Esophagus muscularis mucosa (tissue), 4 donors: ENCODE data around the gene RPGRIP1L. TPM values are rescaled to one million over a fixed set of nuclear protein-coding genes. Genes with fewer than 3 reads are reported as not detected.
A peak's percentile ranks its signal among the peaks of the same experiment; 100 is the strongest.

ENCODE experiments used
- DNase-seq: peaks from one replicate; pipeline ENCODE4 v3.0.0-alpha.2; 2017; ENCODE audit errors: extremely low spot score
- H3K27ac ChIP-seq, 4 donors: fragments of 200-600 bp; sonication (generic); replicated peaks in 1 of 4; 1 replicate in 3 of 4; 2 replicates in 1 of 4; pipeline ENCODE4 v1.5.1; 2016 to 2019; ENCODE audit warnings: mild to moderate bottlenecking in 1 of 4
- H3K27me3 ChIP-seq, 4 donors: fragments of 200-600 bp; sonication (generic); one replicate each; pipeline versions ENCODE4 v1.5.1 to v1.6.0; 2016 to 2019
- H3K36me3 ChIP-seq, 4 donors: fragments of 200-600 bp; sonication (generic); one replicate each; pipeline ENCODE4 v1.5.1; 2016 to 2019
- H3K4me1 ChIP-seq, 4 donors: fragments of 200-600 bp; sonication (generic); one replicate each; pipeline ENCODE4 v1.5.1; 2016 to 2019
- H3K4me3 ChIP-seq, 4 donors: fragments of 200-600 bp; sonication (generic); 1 replicate in 2 of 4; 2 replicates in 2 of 4; pipeline ENCODE4 v1.5.1; 2016 to 2019; ENCODE audit warnings: mild to moderate bottlenecking in 4 of 4, moderate library complexity in 1 of 4
- H3K9me3 ChIP-seq, 4 donors: fragments of 200-600 bp; sonication (generic); 1 replicate in 3 of 4; 2 replicates in 1 of 4; pipeline ENCODE4 v1.5.1; 2016 to 2019
- CTCF ChIP-seq, 3 experiments: fragments of 200-600 bp in 2 of 3; fragments of 450-650 bp in 1 of 3; sonication (generic) in 2 of 3; IDR thresholded peaks; one replicate each; pipeline ENCODE4 v1.5.1; 2017 to 2019; ENCODE audit warnings: antibody characterized with exemption in 3 of 3, mild to moderate bottlenecking in 2 of 3, moderate library complexity in 1 of 3
- EP300 ChIP-seq: sonication (generic); formaldehyde crosslinking; IDR thresholded peaks from one replicate; pipeline ENCODE4 v1.6.1; 2017; ENCODE audit warnings: antibody characterized with exemption
- POLR2A ChIP-seq: fragments of 450-650 bp; IDR thresholded peaks from one replicate; pipeline ENCODE4 v1.6.1; 2017; ENCODE audit warnings: antibody characterized with exemption, moderate library complexity, mild to moderate bottlenecking, low read depth
- POLR2AphosphoS5 ChIP-seq, 2 donors: sonication (generic); formaldehyde crosslinking; IDR thresholded peaks; one replicate each; pipeline ENCODE4 v1.6.1; 2017; ENCODE audit warnings: antibody characterized with exemption in 2 of 2
- WGBS: methylation state at CpG from one replicate; pipeline ENCODE4 v1.1.5; 2018; 5-methylcytosine and 5-hydroxymethylcytosine counted together
- intact Hi-C: fragments of 100-400 bp; cut with DNase I; formaldehyde crosslinking; loops from one replicate; pipeline ENCODE4 v1.15.1; 2023
- total RNA-seq, 4 donors: library from RNA; depleted of rRNA; stranded (reverse); fragments of >200 nt; gene quantifications; one replicate each; pipeline versions ENCODE4 v1.1.0 to v1.2.1, GENCODE V29; 2016

The RPGRIP1L gene
- total RNA-seq, 4 donors from 2014 or later, result 2.3 to 4.3 (median 4.0) TPM

- no peaks in the 10 kb centered on the region for H3K9me3 ChIP-seq
- no peak overlapping the region for H3K27ac ChIP-seq
- DNase-seq, result no peak
- H3K36me3 ChIP-seq, result no peaks in the 10 kb centered on the region
- TF ChIP-seq EP300, result no peak
- TF ChIP-seq CTCF (IDR thresholded peaks at IDR 0.05), result no peak
- no peak for TF ChIP-seq POLR2AphosphoS5 (IDR thresholded peaks at IDR 0.05)
- TF ChIP-seq POLR2A, result no peak
- H3K4me3 ChIP-seq, result no peak overlapping the region
- 79% methylated on average over 5 of the region's 5 CpGs for WGBS
- intact Hi-C loops, result no loop called here
- no peaks in the 10 kb centered on the region for H3K4me1 ChIP-seq
- no peaks in the 10 kb centered on the region for H3K27me3 ChIP-seq
Observed at GRCh38 chr16:53559270-53559951, 144.2 kb downstream of the RPGRIP1L start.

- Histone ChIP-seq H3K4me1 (no peaks in the 10 kb centered on the region), H3K27me3 (no peaks in the 10 kb centered on the region), H3K9me3 (no peaks in the 10 kb centered on the region), H3K4me3 (no peak overlapping the region), H3K27ac (no peak overlapping the region), H3K36me3 (no peaks in the 10 kb centered on the region)
- DNase-seq, result no peak
- intact Hi-C loops, result no loop called here
- no peak for TF ChIP-seq POLR2AphosphoS5 (IDR thresholded peaks at IDR 0.05)
- TF ChIP-seq EP300, result no peak
- no peak for TF ChIP-seq CTCF (IDR thresholded peaks at IDR 0.05)
- no peak for TF ChIP-seq POLR2A
- WGBS, result 76% methylated on average over 5 of the region's 5 CpGs
Observed at GRCh38 chr16:53558710-53559109, 144.9 kb downstream of the RPGRIP1L start.

GRCh38 chr16:53556521-53556920 is 147.1 kb downstream of the RPGRIP1L start:
- intact Hi-C loops, result no loop called here
- Histone ChIP-seq H3K4me1 (no peaks in the 10 kb centered on the region), H3K27ac (no peak overlapping the region), H3K27me3 (no peaks in the 10 kb centered on the region), H3K9me3 (no peaks in the 10 kb centered on the region), H3K4me3 (no peak overlapping the region), H3K36me3 (no peaks in the 10 kb centered on the region)
- WGBS, result 87% methylated on average over 8 of the region's 8 CpGs
- no peak for TF ChIP-seq POLR2AphosphoS5 (IDR thresholded peaks at IDR 0.05)
- no peak for TF ChIP-seq EP300
- no peak for TF ChIP-seq POLR2A
- no peak for TF ChIP-seq CTCF (IDR thresholded peaks at IDR 0.05)
- DNase-seq, result no peak

GRCh38 chr16:53549970-53550690 is 153.5 kb downstream of the RPGRIP1L start:
- H3K27ac ChIP-seq, result no peak overlapping the region
- H3K4me3 ChIP-seq, result no peak overlapping the region
- no peak for DNase-seq
- H3K9me3 ChIP-seq, result no peaks in the 10 kb centered on the region
- TF ChIP-seq EP300 (no peak), POLR2A (no peak), CTCF (IDR thresholded peaks at IDR 0.05) (peak; percentile 56 to 69 (median 57)), POLR2AphosphoS5 (IDR thresholded peaks at IDR 0.05) (peak in 1 of 2 donors; percentile 38)
- peaks cover 0 to 39% (median 0%) of the 10 kb centered on the region in 4 donors for H3K27me3 ChIP-seq
- intact Hi-C loops, result no loop called here
- peaks cover 6 to 11% (median 10%) of the 10 kb centered on the region in 4 donors for H3K4me1 ChIP-seq
- WGBS, result 18% methylated on average over 18 of the region's 18 CpGs
- H3K36me3 ChIP-seq, result no peaks in the 10 kb centered on the region

Other genes starting within 250 kb of the RPGRIP1L start
- 10 to 100 TPM; 44.9 to 59.7 (median 53.9) TPM for gene AKTIP, start 200.7 kb downstream of the RPGRIP1L start, total RNA-seq
- gene FTO, start 297 bp upstream of the RPGRIP1L start, total RNA-seq, result 100 to 1,000 TPM; 101 to 121 (median 112) TPM